Activated T-cell treated with anti-CD3 and anti-CD28 coated beads, Interleukin-2, amount 50 U/mL, for 72 hours (primary cell): ENCODE data around the gene PTGIS. TPM values are rescaled to one million over a fixed set of nuclear protein-coding genes. Genes with fewer than 3 reads are reported as not detected.

Experiments used
- ATAC-seq, 2 donors: fragments of 150-1000 bp; cut with Tn5 transposase; replicated peaks in 1 of 2; 2 replicates each; pipeline ENCODE4 v1.10.0; 2021; ENCODE audit warnings: moderate library complexity in 2 of 2, mild to moderate bottlenecking in 1 of 2
- DNase-seq, 2 donors: peaks; one replicate each; pipeline ENCODE4 v3.0.0; 2021 to 2022; ENCODE audit warnings: mixed read lengths in 1 of 2
- H3K27ac Mint-ChIP-seq: one replicate; pipeline ENCODE4 v1.8.0; 2022; ENCODE audit warnings: mild to moderate bottlenecking, moderate library complexity, mixed read lengths
- H3K27me3 Mint-ChIP-seq: one replicate; pipeline ENCODE4 v1.8.0; 2022; ENCODE audit warnings: low read depth, mixed read lengths
- H3K36me3 Mint-ChIP-seq, 2 donors: one replicate each; pipeline ENCODE4 v1.8.0; 2022; ENCODE audit warnings: mixed read lengths in 2 of 2, mild to moderate bottlenecking in 1 of 2; ENCODE audit not compliant: insufficient read depth in 2 of 2
- H3K4me1 Mint-ChIP-seq: one replicate; pipeline ENCODE4 v1.8.0; 2022; ENCODE audit warnings: low read depth, mixed read lengths
- H3K4me3 Mint-ChIP-seq, 2 donors: one replicate each; pipeline ENCODE4 v1.8.0; 2022; ENCODE audit warnings: mild to moderate bottlenecking in 2 of 2, mixed read lengths in 2 of 2, moderate library complexity in 2 of 2
- H3K9me3 Mint-ChIP-seq, 2 donors: one replicate each; pipeline ENCODE4 v1.8.0; 2022; ENCODE audit warnings: mixed read lengths in 2 of 2
- total RNA-seq, 2 donors: library from RNA; stranded (reverse); gene quantifications; one replicate each; pipeline ENCODE4 v1.2.3, GENCODE V29; 2022

PTGIS gene
- total RNA-seq, 2 donors from 2014 or later: 1.8 to 6.3 TPM

DNA sequence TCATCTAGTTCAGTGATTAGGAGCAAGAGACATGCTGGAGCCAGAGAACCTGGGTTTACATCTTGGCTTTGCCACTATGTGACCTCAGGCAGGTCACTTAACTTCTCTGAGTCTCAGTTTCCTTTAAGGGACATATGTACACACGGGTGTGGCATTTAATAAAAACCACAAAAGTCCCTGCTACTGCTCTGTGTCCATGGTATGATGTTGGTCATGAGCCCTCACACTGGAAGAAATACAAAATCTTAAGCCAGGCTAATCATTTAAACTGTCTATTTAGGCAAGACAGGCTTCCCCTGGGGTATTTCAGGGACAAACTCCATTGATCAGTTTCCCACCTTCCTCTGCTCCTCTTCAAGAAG lies 12.9 kb upstream of the PTGIS start:
- DNase-seq: no peak
- ATAC-seq: no peak
- peaks cover 3 to 9% of the 10 kb centered on the region in 2 donors for H3K9me3 Mint-ChIP-seq
- H3K4me1 Mint-ChIP-seq: peaks cover 15% of the 10 kb centered on the region
- no peak overlapping the region for H3K27ac Mint-ChIP-seq
- peaks cover 13 to 17% of the 10 kb centered on the region in 2 donors for H3K36me3 Mint-ChIP-seq
- no peak overlapping the region for H3K4me3 Mint-ChIP-seq
- peaks cover 18% of the 10 kb centered on the region for H3K27me3 Mint-ChIP-seq

GRCh38 chr20:49579874-49580812 lies 12.2 kb upstream of the PTGIS start:
- Mint-ChIP-seq H3K36me3 (peaks cover 13 to 17% of the 10 kb centered on the region in 2 donors), H3K9me3 (peaks cover 3 to 9% of the 10 kb centered on the region in 2 donors), H3K4me1 (peaks cover 15% of the 10 kb centered on the region), H3K27ac (no peak overlapping the region), H3K27me3 (peaks cover 12% of the 10 kb centered on the region), H3K4me3 (no peak overlapping the region)
- ATAC-seq (no peak), DNase-seq (no peak)

DNA sequence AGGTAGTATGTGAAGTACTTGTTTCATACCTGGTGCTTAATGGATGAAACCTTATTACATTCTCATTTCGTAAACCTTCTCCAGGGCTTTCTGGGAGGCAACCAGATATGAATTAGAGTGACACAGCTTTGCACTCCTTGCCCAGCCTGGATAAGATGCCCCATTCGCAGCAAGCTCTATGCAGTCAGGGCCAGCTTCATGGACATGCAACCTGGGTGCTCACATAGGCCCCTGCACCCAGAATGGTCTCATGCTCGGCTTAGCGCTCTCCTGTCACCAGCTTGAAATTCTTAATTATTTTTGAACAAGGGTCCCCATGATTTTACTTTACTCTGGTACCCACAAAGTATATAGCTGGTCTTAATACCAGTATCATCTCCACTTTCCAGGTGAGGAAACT lies 11.3 kb upstream of the PTGIS start:
- DNase-seq: no peak
- ATAC-seq: no peak
- no peak overlapping the region for H3K27ac Mint-ChIP-seq
- peaks cover 12% of the 10 kb centered on the region for H3K27me3 Mint-ChIP-seq
- peaks cover 3 to 9% of the 10 kb centered on the region in 2 donors for H3K9me3 Mint-ChIP-seq
- H3K4me3 Mint-ChIP-seq: no peak overlapping the region
- peaks cover 13 to 17% of the 10 kb centered on the region in 2 donors for H3K36me3 Mint-ChIP-seq
- H3K4me1 Mint-ChIP-seq: peaks cover 10% of the 10 kb centered on the region

DNA sequence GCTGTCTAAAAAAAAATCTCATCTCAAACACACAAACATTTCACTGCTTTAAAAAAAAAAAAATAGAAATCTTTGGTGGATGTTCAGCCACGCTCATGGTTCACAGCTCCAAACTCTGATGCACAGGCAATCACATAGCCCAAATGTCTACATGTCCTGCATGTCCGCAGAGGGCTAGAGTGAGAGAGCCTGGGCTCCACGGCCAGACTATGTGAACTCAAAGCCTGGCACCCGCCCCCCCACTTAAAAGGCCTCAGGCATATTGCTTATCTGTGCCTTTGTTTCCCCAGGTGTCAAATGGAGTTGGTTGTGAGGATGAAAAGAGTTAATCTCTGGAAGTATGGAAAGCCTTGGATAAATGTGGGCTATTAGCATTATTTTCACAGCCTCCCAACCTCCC lies 10.5 kb upstream of the PTGIS start:
- Mint-ChIP-seq H3K27ac (no peak overlapping the region), H3K27me3 (peaks cover 12% of the 10 kb centered on the region), H3K9me3 (peaks cover 3 to 9% of the 10 kb centered on the region in 2 donors), H3K36me3 (peaks cover 13 to 17% of the 10 kb centered on the region in 2 donors), H3K4me1 (peaks cover 11% of the 10 kb centered on the region), H3K4me3 (no peak overlapping the region)
- ATAC-seq: no peak
- DNase-seq: no peak

- ATAC-seq (no peak), DNase-seq (no peak)
- peaks cover 6 to 8% of the 10 kb centered on the region in 2 donors for H3K36me3 Mint-ChIP-seq
- peaks cover 26% of the 10 kb centered on the region for H3K27me3 Mint-ChIP-seq
- peaks cover 24% of the 10 kb centered on the region for H3K4me1 Mint-ChIP-seq
- H3K27ac Mint-ChIP-seq: no peak overlapping the region
- peaks cover 1 to 5% of the 10 kb centered on the region in 2 donors for H3K9me3 Mint-ChIP-seq
- H3K4me3 Mint-ChIP-seq: no peak overlapping the region
Observed at GRCh38 chr20:49575551-49576060, 7.7 kb upstream of the PTGIS start.

- H3K9me3 Mint-ChIP-seq: peaks cover 1 to 5% of the 10 kb centered on the region in 2 donors
- H3K4me3 Mint-ChIP-seq: no peak overlapping the region
- H3K36me3 Mint-ChIP-seq: peaks cover 6 to 8% of the 10 kb centered on the region in 2 donors
- ATAC-seq (peak; percentile 20 to 51), DNase-seq (no peak)
- H3K4me1 Mint-ChIP-seq: peaks cover 29% of the 10 kb centered on the region
- H3K27me3 Mint-ChIP-seq: peaks cover 35% of the 10 kb centered on the region
- H3K27ac Mint-ChIP-seq: no peak overlapping the region
Observed at GRCh38 chr20:49573900-49574416, 6.0 kb upstream of the PTGIS start.

DNA sequence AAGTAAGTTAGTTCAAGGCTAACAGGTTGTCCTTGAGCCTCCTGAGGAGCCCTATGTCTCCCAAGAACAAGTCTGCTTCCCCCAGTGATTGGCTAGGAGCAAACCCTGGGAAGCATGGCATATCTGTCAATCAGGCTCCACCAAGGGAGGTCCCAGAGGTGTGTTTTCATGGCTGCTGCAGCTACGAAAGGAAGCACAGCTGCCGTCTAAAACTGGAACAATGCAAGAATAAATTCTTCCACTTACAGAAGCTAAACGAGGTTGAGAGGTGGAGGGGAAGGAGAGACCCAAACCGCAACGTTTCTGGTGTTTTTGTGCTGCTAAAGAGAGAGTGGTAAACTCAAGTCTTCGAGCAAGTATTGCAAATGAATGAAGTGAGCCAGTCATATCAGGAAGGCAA lies 4.9 kb upstream of the PTGIS start:
- Mint-ChIP-seq H3K36me3 (peaks cover 6 to 8% of the 10 kb centered on the region in 2 donors), H3K27ac (no peak overlapping the region), H3K4me1 (peaks cover 36% of the 10 kb centered on the region), H3K4me3 (peak overlapping the region; percentile 21 to 63), H3K27me3 (peaks cover 44% of the 10 kb centered on the region), H3K9me3 (peaks cover 1 to 5% of the 10 kb centered on the region in 2 donors)
- ATAC-seq (peak in 1 of 2 donors; percentile 37), DNase-seq (no peak)

GRCh38 chr20:49571553-49571835 lies 3.6 kb upstream of the PTGIS start:
- DNase-seq (no peak), ATAC-seq (no peak)
- Mint-ChIP-seq H3K4me1 (peaks cover 36% of the 10 kb centered on the region), H3K9me3 (peaks cover 1 to 3% of the 10 kb centered on the region in 2 donors), H3K27me3 (peaks cover 53% of the 10 kb centered on the region), H3K36me3 (peaks cover 2 to 3% of the 10 kb centered on the region in 2 donors), H3K4me3 (no peak overlapping the region), H3K27ac (no peak overlapping the region)

- Mint-ChIP-seq H3K9me3 (no peaks in the 10 kb centered on the region), H3K4me1 (peaks cover 36% of the 10 kb centered on the region), H3K4me3 (no peak overlapping the region), H3K27me3 (peaks cover 58% of the 10 kb centered on the region), H3K27ac (no peak overlapping the region), H3K36me3 (no peaks in the 10 kb centered on the region)
- DNase-seq (no peak), ATAC-seq (no peak)
Observed at GRCh38 chr20:49570828-49571552, 3.1 kb upstream of the PTGIS start.

- no peaks in the 10 kb centered on the region for H3K36me3 Mint-ChIP-seq
- no peaks in the 10 kb centered on the region for H3K9me3 Mint-ChIP-seq
- peaks cover 36% of the 10 kb centered on the region for H3K4me1 Mint-ChIP-seq
- H3K27ac Mint-ChIP-seq: no peak overlapping the region
- no peak for DNase-seq
- H3K27me3 Mint-ChIP-seq: peaks cover 61% of the 10 kb centered on the region
- H3K4me3 Mint-ChIP-seq: no peak overlapping the region
- no peak for ATAC-seq
Observed at GRCh38 chr20:49570161-49570827, 2.4 kb upstream of the PTGIS start.

- DNase-seq (no peak), ATAC-seq (no peak)
- Mint-ChIP-seq H3K36me3 (no peaks in the 10 kb centered on the region), H3K27me3 (peaks cover 61% of the 10 kb centered on the region), H3K4me3 (peak overlapping the region; percentile 2 to 40), H3K27ac (no peak overlapping the region), H3K9me3 (no peaks in the 10 kb centered on the region), H3K4me1 (peaks cover 36% of the 10 kb centered on the region)
Observed at GRCh38 chr20:49569411-49570115, 1.6 kb upstream of the PTGIS start.
